Measurements from ENCODE around the gene PTPRG. TPM values are rescaled to one million over a fixed set of nuclear protein-coding genes. Genes with fewer than 3 reads are reported as not detected.

The PTPRG gene
- total RNA-seq, 2 experiments from 2014 or later, result not detected

DNA sequence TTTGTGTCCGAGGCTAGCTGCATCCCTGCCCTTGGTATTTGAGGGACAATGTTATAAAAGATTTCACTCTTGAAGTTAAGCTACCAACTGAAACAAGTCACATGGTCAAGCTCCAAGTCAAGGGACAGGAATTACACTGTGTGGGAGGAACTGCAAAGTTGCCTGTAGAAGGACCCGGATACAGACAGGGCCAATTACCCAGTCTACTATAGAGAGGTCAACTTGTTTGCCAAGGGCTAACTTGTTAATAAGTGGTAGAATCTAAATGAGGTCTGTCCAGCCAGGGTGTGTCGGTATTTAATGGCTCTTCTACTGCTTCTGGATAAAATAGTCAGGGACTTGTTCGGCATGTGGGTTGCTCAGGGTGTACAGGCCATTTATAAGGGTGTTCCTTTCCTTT, 55.7 kb downstream of the PTPRG start:
- DNase-seq, result no peak
- H3K36me3 Mint-ChIP-seq (ENCODE audit: low read depth), result no peaks in the 10 kb centered on the region
- no peaks in the 10 kb centered on the region for H3K27me3 Mint-ChIP-seq (ENCODE audit: low read depth)
- CTCF ChIA-PET, result no interaction called here
- no peaks in the 10 kb centered on the region for H3K9me3 Mint-ChIP-seq (ENCODE audit: insufficient read depth)
- no peaks in the 10 kb centered on the region for H3K4me1 Mint-ChIP-seq (ENCODE audit: low read depth)
- no peak overlapping the region for H3K4me3 Mint-ChIP-seq
- ATAC-seq, result no peak
- no peak overlapping the region for H3K27ac Mint-ChIP-seq
- POLR2A ChIA-PET, result no interaction called here

DNA sequence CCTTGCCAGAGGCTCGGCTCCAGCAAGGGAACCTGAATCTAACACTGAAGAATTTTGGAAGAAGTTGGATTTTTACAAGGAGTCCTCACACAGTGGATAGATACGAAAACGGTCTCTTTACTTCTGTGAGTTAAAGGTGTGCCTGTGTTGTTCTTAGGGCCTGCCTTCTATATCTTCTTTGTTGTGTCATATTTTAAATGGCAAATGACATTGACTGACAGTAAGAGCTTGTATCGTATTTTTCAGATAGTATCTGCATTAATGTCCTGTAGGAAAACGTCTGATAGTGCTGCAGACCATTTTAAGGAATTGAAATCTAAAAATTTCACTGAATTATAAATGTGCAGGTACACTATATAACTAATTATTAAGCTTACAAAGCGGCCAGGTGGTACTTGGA, 56.3 kb downstream of the PTPRG start:
- H3K9me3 Mint-ChIP-seq (ENCODE audit: insufficient read depth), result no peaks in the 10 kb centered on the region
- no peaks in the 10 kb centered on the region for H3K27me3 Mint-ChIP-seq (ENCODE audit: low read depth)
- H3K27ac Mint-ChIP-seq, result no peak overlapping the region
- CTCF ChIA-PET, result no interaction called here
- DNase-seq, result no peak
- no peak for ATAC-seq
- no peaks in the 10 kb centered on the region for H3K36me3 Mint-ChIP-seq (ENCODE audit: low read depth)
- H3K4me1 Mint-ChIP-seq (ENCODE audit: low read depth), result no peaks in the 10 kb centered on the region
- H3K4me3 Mint-ChIP-seq, result no peak overlapping the region
- POLR2A ChIA-PET, result no interaction called here

DNA sequence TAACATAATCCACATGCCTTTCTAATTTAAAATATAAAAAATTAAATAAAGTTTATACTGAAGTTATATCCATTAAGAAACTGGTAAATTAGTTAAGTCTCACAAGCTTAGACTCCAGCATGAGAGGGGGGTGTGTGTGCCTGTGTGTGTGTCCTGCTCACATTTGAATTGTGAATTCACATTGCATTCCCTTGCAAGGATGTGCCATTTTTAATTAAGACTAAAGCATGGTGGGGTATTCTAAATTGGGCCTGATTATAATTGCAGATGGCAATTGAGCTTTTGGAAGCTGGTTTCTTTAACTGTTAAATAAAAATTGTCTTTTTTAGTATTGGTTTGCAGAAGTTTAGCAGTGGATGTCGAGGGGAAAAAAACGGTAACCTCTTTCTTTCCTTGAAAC, 56.9 kb downstream of the PTPRG start:
- DNase-seq (no peak), ATAC-seq (no peak)
- CTCF ChIA-PET, result no interaction called here
- Mint-ChIP-seq H3K4me3 (no peak overlapping the region), H3K27ac (no peak overlapping the region), H3K27me3 (ENCODE audit: low read depth) (no peaks in the 10 kb centered on the region), H3K9me3 (ENCODE audit: insufficient read depth) (no peaks in the 10 kb centered on the region), H3K4me1 (ENCODE audit: low read depth) (no peaks in the 10 kb centered on the region), H3K36me3 (ENCODE audit: low read depth) (no peaks in the 10 kb centered on the region)
- POLR2A ChIA-PET, result no interaction called here

DNA sequence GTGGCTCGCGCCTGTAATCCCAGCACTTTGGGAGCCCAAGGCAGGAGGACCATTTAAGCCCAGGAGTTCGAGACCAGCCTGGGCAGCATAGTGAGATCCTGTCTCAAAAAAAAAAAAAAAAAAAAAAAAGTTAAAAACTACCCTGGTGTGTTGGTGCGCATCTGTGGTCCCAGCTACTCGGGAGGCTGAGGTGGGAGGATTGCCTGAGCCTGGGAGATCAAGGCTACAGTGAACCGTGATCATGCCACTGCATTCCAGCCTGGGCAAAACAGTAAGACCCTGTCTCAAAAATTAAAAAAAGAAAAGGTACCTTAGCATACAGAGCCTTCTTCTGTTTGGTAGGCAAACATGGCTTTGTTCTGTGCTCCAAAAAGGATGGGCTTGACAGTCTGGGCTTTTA, 57.5 kb downstream of the PTPRG start:
- no peaks in the 10 kb centered on the region for H3K9me3 Mint-ChIP-seq (ENCODE audit: insufficient read depth)
- H3K4me1 Mint-ChIP-seq (ENCODE audit: low read depth), result no peaks in the 10 kb centered on the region
- H3K36me3 Mint-ChIP-seq (ENCODE audit: low read depth), result no peaks in the 10 kb centered on the region
- POLR2A ChIA-PET, result no interaction called here
- H3K27ac Mint-ChIP-seq, result no peak overlapping the region
- CTCF ChIA-PET, result no interaction called here
- no peak overlapping the region for H3K4me3 Mint-ChIP-seq
- H3K27me3 Mint-ChIP-seq (ENCODE audit: low read depth), result no peaks in the 10 kb centered on the region
- ATAC-seq, result no peak
- no peak for DNase-seq

DNA sequence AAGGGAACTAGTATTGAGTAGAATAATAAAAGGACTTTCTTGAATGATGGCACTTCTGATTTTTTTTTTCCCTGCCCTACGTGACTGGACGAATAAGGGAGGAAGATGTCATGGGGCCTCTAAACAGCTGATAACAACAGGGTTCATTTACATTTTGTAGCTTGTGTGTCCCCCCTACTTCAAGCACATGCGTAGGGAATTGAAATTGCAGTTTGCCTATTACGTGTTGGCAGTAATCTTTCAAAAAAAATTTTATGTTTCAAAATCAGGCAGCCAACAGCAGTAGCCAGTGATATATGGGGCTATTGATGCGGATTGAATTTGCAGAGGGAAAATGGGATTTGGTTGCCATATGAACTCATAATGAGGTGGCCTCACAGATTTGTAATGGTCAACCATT, 58.7 kb downstream of the PTPRG start:
- DNase-seq, result no peak
- no peaks in the 10 kb centered on the region for H3K9me3 Mint-ChIP-seq (ENCODE audit: insufficient read depth)
- H3K4me3 Mint-ChIP-seq, result no peak overlapping the region
- no peaks in the 10 kb centered on the region for H3K27me3 Mint-ChIP-seq (ENCODE audit: low read depth)
- H3K27ac Mint-ChIP-seq, result no peak overlapping the region
- ChIA-PET CTCF (no interaction called here), POLR2A (no interaction called here)
- H3K4me1 Mint-ChIP-seq (ENCODE audit: low read depth), result no peaks in the 10 kb centered on the region
- H3K36me3 Mint-ChIP-seq (ENCODE audit: low read depth), result no peaks in the 10 kb centered on the region
- ATAC-seq, result no peak

DNA sequence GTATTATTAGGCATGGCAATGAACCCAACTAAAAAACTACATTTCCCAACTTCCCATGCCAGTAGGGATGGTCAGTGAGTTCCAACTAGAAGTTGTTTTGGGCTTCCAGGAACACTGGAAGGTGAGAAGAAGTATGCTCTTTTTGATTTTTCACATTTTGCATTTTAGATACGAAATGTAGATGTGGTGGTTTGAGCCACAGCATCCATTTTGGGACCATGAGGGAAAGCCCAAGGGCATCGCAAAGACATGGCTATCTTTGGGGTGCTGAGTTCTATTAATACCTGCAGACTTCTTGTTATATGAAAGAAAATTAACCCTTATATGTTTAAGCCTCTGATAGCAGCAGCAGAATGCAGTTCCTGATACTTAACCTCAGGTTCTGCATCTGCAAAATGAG, 62.9 kb downstream of the PTPRG start:
- Mint-ChIP-seq H3K9me3 (ENCODE audit: insufficient read depth) (no peaks in the 10 kb centered on the region), H3K27me3 (ENCODE audit: low read depth) (no peaks in the 10 kb centered on the region), H3K4me3 (no peak overlapping the region), H3K4me1 (ENCODE audit: low read depth) (no peaks in the 10 kb centered on the region), H3K36me3 (ENCODE audit: low read depth) (no peaks in the 10 kb centered on the region), H3K27ac (no peak overlapping the region)
- ChIA-PET CTCF (no interaction called here), POLR2A (no interaction called here)
- no peak for DNase-seq
- no peak for ATAC-seq

DNA sequence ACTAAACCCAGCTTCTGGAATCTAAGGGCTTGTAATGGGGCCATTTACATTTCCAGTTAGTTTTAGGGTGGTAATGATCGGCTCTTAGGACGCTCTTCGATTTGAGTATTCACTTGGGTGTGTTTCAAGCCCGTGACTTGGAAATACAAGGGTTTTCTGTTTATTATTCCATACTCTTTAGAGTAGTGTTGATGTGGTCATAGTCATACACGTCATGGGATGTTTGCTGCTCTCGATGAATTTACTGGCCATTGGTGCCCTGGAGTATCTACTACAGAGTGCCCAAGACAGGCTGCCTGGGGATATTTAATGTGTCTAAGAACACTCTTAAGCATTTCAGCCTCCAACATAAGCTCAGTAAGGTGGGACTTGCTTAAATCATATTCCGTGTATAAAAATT, 64.1 kb downstream of the PTPRG start:
- ChIA-PET CTCF (no interaction called here), POLR2A (no interaction called here)
- Mint-ChIP-seq H3K27ac (no peak overlapping the region), H3K27me3 (ENCODE audit: low read depth) (no peaks in the 10 kb centered on the region), H3K4me1 (ENCODE audit: low read depth) (no peaks in the 10 kb centered on the region), H3K4me3 (no peak overlapping the region), H3K36me3 (ENCODE audit: low read depth) (no peaks in the 10 kb centered on the region), H3K9me3 (ENCODE audit: insufficient read depth) (no peaks in the 10 kb centered on the region)
- no peak for ATAC-seq
- DNase-seq, result no peak

DNA sequence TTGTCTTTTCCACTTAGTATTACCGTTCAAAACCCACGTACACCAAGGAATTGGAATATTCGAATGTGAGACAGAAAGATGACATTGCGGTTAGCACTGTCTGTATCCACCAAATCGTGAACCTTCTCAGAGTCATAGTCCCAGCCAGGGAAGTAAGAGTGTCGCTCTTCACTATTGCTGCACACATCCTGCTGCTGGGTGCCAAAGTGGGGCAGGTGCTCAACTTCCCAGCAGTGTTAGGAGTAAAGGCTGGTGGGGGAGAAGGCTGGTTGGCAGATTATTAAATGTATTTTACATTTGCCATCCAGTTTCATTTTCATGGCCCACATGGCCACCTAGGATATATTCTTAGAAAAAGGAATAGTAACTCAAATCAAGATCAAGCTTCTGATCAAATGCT, 65.1 kb downstream of the PTPRG start:
- POLR2A ChIA-PET, result no interaction called here

DNA sequence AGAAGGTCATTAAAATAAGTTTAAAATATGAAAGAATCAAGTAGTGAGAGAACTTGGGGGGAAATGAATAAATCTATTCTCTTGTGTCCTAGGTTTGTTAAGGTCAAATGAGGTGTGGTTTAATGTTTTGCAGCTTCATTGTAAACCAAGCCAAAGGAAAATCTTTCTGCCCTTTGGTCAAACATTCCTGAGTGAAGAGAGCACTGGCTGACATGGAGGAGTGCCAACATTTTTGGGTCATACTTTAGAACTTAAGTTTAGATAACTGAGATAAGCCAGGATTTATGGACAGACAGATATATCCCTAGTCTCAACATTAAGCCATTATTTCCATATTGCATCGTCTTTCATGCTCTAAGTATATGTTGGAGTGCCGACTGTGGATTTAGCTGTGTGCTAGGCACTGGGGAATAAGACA, 66.4 kb downstream of the PTPRG start:
- ATAC-seq (no peak), DNase-seq (no peak)
- H3K9me3 Mint-ChIP-seq (ENCODE audit: insufficient read depth), result no peaks in the 10 kb centered on the region
- POLR2A ChIA-PET, result no interaction called here
- H3K36me3 Mint-ChIP-seq (ENCODE audit: low read depth), result no peaks in the 10 kb centered on the region
- H3K4me1 Mint-ChIP-seq (ENCODE audit: low read depth), result no peaks in the 10 kb centered on the region
- H3K4me3 Mint-ChIP-seq, result no peak overlapping the region
- CTCF ChIA-PET, result no interaction called here
- H3K27ac Mint-ChIP-seq, result no peak overlapping the region
- no peaks in the 10 kb centered on the region for H3K27me3 Mint-ChIP-seq (ENCODE audit: low read depth)

More for the DNA sequence above, 65.1 kb downstream of the PTPRG start:
- Mint-ChIP-seq H3K4me1 (ENCODE audit: low read depth) (no peaks in the 10 kb centered on the region), H3K36me3 (ENCODE audit: low read depth) (no peaks in the 10 kb centered on the region), H3K9me3 (ENCODE audit: insufficient read depth) (no peaks in the 10 kb centered on the region), H3K27ac (no peak overlapping the region), H3K4me3 (no peak overlapping the region), H3K27me3 (ENCODE audit: low read depth) (no peaks in the 10 kb centered on the region)
- ATAC-seq (no peak), DNase-seq (no peak)
- CTCF ChIA-PET, result no interaction called here

DNA sequence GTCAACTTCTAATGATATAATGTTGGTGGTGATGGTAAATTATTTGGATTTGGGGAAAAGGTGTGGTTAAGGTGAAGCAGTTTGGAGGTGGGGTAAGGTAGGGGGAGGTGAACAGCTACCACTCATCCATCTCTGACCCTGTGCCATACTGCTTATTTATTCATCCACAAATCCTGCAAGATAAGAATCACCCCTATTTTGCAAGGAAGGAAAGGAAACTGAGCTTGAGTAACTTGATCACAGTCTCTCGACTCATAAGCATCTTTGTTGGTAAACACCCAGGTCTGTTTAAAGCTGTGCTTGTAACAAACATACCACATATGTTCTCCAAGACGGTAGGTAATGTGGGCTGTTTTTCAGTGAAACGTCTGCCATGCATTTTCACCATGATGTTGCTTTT, 67.3 kb downstream of the PTPRG start:
- ChIA-PET POLR2A (no interaction called here), CTCF (no interaction called here)
- Mint-ChIP-seq H3K27me3 (ENCODE audit: low read depth) (no peaks in the 10 kb centered on the region), H3K4me1 (ENCODE audit: low read depth) (no peaks in the 10 kb centered on the region), H3K27ac (no peak overlapping the region), H3K36me3 (ENCODE audit: low read depth) (no peaks in the 10 kb centered on the region), H3K9me3 (ENCODE audit: insufficient read depth) (no peaks in the 10 kb centered on the region), H3K4me3 (no peak overlapping the region)
- DNase-seq, result no peak
- no peak for ATAC-seq

DNA sequence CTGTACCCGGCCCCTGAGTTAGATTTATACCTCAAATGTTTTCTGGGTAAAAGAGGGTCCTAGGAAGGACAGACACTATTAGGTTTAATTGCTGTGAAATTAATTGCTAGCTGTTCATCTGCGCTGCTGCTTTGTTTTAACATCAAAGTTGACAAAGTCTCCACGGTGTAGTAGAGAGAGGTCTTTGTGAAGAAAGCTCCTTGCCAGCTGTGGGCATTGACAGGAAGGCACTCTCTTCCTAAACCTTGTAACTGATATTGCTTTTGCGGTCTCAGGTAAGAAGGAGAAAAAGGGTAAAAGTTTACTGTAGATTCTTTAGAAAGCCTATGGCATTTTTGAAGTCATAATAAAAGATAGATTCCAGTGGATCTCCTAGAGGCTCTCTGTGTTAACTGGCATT, 68.1 kb downstream of the PTPRG start:
- ChIA-PET CTCF (no interaction called here), POLR2A (interaction anchor here (0.6 kb wide), 1 partner anchor 1573 kb away, joined by 3 read pairs; no protein-coding TSS in a partner anchor)
- Mint-ChIP-seq H3K36me3 (ENCODE audit: low read depth) (no peaks in the 10 kb centered on the region), H3K4me3 (no peak overlapping the region), H3K9me3 (ENCODE audit: insufficient read depth) (no peaks in the 10 kb centered on the region), H3K27me3 (ENCODE audit: low read depth) (no peaks in the 10 kb centered on the region), H3K27ac (no peak overlapping the region), H3K4me1 (ENCODE audit: low read depth) (no peaks in the 10 kb centered on the region)
- DNase-seq (no peak), ATAC-seq (no peak)

DNA sequence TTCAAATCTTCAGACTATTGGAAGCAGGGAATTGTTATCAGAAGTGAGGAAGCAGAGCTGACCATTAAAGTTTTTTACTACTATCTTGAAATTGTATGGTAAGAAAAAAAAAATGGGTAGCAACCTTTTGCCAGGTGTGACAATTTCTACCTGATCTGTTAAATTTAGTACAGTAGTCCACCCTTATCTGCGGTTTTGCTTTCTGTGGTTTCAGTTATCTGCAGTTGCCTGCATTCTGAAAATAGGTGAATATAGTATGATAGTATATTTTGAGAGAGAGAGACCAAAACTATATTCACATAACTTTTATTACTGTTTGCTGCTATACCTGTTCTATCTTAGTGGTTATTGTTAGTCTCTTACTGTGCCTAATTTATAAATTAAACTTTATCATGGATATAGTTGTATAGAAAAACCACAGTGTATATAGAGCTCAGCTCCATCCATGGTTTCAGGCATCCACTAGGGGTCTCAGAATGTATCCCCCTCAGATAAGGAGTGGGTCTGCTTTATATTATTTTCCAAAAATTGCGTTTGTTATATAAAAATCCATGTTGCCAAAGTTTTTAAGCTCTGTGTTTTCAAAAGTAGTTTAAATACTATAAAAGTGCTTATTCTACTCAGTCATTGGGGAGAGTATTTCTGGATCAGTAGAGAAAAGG, 69.9 kb downstream of the PTPRG start:
- ChIA-PET POLR2A (no interaction called here), CTCF (no interaction called here)
- H3K27ac Mint-ChIP-seq, result no peak overlapping the region
- DNase-seq (no peak), ATAC-seq (no peak)
- H3K9me3 Mint-ChIP-seq (ENCODE audit: insufficient read depth), result no peaks in the 10 kb centered on the region
- H3K4me3 Mint-ChIP-seq, result no peak overlapping the region
- H3K27me3 Mint-ChIP-seq (ENCODE audit: low read depth), result no peaks in the 10 kb centered on the region
- H3K36me3 Mint-ChIP-seq (ENCODE audit: low read depth), result no peaks in the 10 kb centered on the region
- H3K4me1 Mint-ChIP-seq (ENCODE audit: low read depth), result no peaks in the 10 kb centered on the region

DNA sequence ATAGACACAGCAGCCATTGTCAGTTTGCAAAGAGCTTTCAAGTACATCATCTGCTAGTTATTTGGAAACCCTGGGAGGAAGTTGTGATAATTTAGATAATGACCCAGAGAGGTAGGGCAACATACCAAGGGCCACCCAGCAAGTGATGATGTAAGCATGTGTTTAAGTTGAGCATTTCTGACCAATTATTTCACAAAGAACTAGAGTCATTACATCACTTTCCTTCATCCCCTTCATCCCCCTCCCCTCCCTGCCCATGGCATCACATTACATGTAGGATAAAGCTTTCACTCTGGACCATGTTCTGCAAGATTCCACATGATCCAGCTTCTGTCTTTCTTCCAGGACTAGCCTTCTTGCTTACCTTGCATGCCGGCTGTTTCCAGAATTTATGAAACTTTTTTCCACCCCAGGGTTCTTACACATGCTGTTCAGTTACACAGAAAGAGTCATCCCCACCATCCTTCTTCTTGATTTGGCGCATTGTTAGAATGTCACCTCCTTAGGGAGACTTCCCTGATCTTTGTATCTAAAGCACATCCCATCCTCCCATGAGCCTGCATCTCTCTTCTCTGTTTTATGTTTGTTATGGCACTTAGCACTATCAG, 71.3 kb downstream of the PTPRG start:
- Mint-ChIP-seq H3K27me3 (ENCODE audit: low read depth) (no peaks in the 10 kb centered on the region), H3K4me1 (ENCODE audit: low read depth) (no peaks in the 10 kb centered on the region), H3K4me3 (no peak overlapping the region), H3K36me3 (ENCODE audit: low read depth) (no peaks in the 10 kb centered on the region), H3K9me3 (ENCODE audit: insufficient read depth) (no peaks in the 10 kb centered on the region), H3K27ac (no peak overlapping the region)
- CTCF ChIA-PET, result no interaction called here
- POLR2A ChIA-PET, result no interaction called here
- DNase-seq (no peak), ATAC-seq (no peak)

Measured in activated CD8-positive, alpha-beta T cell treated with anti-CD3 and anti-CD28 coated beads, Interleukin-2, amount 10 ng/mL, durations not matched to agents 7 days and 5 days (primary cell).